ENCODE measurements around the gene RPS27. TPM values are rescaled to one million over a fixed set of nuclear protein-coding genes. Genes with fewer than 3 reads are reported as not detected.

RPS27 gene
- total and polyA plus RNA-seq, 2 of the 13 experiments (the other 11 are each of a cell fraction or from before 2014, with no cell fraction given): 3,737 to 9,964 TPM

DNA sequence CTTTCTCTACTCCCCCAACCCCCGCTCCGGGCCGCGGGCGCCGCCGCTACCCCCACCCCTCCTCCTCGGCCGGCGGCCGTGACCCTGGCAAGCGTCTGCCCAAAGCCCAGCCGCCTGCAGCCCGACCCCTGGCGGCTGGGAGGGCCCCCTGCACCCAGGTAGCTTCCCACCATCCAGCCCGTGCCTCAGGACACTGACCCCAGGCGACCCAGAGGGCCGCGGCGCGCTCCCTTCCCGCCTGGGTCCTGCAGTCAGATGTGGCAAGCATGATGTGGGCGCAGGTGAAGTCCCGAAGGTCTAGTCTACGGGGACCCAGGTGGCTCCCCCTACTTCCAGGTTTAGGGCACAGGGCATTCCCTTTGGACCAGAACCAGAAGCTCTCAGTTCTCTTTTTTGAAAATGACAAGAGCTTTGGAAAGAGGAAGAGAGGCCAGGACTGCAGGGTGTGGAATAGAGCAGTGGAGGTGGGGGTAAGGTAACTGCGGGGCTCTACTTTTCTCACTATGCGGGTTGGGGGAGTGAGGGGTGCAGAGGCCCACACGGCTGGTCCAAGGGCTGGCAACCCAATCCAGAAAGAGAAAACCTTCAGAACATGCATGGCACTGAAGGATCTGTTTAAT is 43.8 kb upstream of the RPS27 start, which contains the start of gene DENND4B (continued):
- TF ChIP-seq ZNF891 (CRISPR knock-in tag; IDR thresholded peaks at IDR 0.05) (peak; percentile 96), ATAD3A (CRISPR knock-in tag; IDR thresholded peaks at IDR 0.05) (no peak), HNRNPUL1 (IDR thresholded peaks at IDR 0.05; ENCODE audit: low read depth, low read length) (no peak), SMARCC2 (IDR thresholded peaks at IDR 0.05) (no peak), ZNF839 (CRISPR knock-in tag; IDR thresholded peaks at IDR 0.05; ENCODE audit: borderline replicate concordance) (no peak), ZBTB1 (CRISPR knock-in tag; IDR thresholded peaks at IDR 0.05; ENCODE audit: borderline replicate concordance) (no peak), POLR2A (IDR thresholded peaks at IDR 0.05; ENCODE audit: insufficient read depth in 1 of 2, low read depth in 2 of 2, low read length in 2 of 2) (0 out of 4 replicates have a peak, but pooled peaks of 1 of the 2 experiments have one; percentile 5), PAX8 (CRISPR knock-in tag; IDR thresholded peaks at IDR 0.05; ENCODE audit: borderline replicate concordance) (no peak), ZNF615 (CRISPR knock-in tag; IDR thresholded peaks at IDR 0.05; ENCODE audit: borderline replicate concordance) (no peak), ZNF724P (CRISPR knock-in tag; IDR thresholded peaks at IDR 0.05; ENCODE audit: borderline replicate concordance) (0 out of 2 replicates have a peak, but pooled peaks have one; percentile 68), ZNF451 (CRISPR knock-in tag; IDR thresholded peaks at IDR 0.05) (peak; percentile 91; the same call in 1 of the 2 replicates), HOXA5 (CRISPR knock-in tag; IDR thresholded peaks at IDR 0.05) (0 out of 2 replicates have a peak, but pooled peaks have one; percentile 50), PRPF4 (IDR thresholded peaks at IDR 0.05; ENCODE audit: low read depth, low read length, poor library complexity, severe bottlenecking) (no peak), AGO2 (optimal IDR thresholded peaks at IDR 0.05; ENCODE audit: low read depth, low read length) (peak; percentile 67), ELF3 (CRISPR knock-in tag; IDR thresholded peaks at IDR 0.05) (peak; percentile 69), ZNF567 (CRISPR knock-in tag; IDR thresholded peaks at IDR 0.05; ENCODE audit: borderline replicate concordance) (no peak), ELF4 (CRISPR knock-in tag; IDR thresholded peaks at IDR 0.05; ENCODE audit: borderline replicate concordance) (no peak), NCOA5 (CRISPR knock-in tag; IDR thresholded peaks at IDR 0.05) (no peak), ZBTB38 (CRISPR knock-in tag; IDR thresholded peaks at IDR 0.05) (no peak), SP1 (IDR thresholded peaks at IDR 0.05) (no peak), SP1 (CRISPR knock-in tag; IDR thresholded peaks at IDR 0.05) (0 out of 2 replicates have a peak, but pooled peaks have one; percentile 35), ZNF7 (CRISPR knock-in tag; IDR thresholded peaks at IDR 0.05) (no peak)
- TF ChIP-seq, protein P1, sequence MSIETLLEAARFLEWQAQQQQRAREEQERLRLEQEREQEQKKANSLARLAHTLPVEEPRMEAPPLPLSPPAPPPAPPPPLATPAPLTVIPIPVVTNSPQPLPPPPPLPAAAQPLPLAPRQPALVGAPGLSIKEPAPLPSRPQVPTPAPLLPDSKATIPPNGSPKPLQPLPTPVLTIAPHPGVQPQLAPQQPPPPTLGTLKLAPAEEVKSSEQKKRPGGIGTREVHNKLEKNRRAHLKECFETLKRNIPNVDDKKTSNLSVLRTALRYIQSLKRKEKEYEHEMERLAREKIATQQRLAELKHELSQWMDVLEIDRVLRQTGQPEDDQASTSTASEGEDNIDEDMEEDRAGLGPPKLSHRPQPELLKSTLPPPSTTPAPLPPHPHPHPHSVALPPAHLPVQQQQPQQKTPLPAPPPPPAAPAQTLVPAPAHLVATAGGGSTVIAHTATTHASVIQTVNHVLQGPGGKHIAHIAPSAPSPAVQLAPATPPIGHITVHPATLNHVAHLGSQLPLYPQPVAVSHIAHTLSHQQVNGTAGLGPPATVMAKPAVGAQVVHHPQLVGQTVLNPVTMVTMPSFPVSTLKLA (IDR thresholded peaks at IDR 0.05): no peak
- TF ChIP-seq, protein P2, sequence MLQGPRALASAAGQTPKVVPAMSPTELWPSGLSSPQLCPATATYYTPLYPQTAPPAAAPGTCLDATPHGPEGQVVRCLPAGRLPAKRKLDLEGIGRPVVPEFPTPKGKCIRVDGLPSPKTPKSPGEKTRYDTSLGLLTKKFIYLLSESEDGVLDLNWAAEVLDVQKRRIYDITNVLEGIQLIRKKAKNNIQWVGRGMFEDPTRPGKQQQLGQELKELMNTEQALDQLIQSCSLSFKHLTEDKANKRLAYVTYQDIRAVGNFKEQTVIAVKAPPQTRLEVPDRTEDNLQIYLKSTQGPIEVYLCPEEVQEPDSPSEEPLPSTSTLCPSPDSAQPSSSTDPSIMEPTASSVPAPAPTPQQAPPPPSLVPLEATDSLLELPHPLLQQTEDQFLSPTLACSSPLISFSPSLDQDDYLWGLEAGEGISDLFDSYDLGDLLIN (CRISPR knock-in tag; IDR thresholded peaks at IDR 0.05; ENCODE audit: borderline replicate concordance): no peak
- TF ChIP-seq, protein P3, sequence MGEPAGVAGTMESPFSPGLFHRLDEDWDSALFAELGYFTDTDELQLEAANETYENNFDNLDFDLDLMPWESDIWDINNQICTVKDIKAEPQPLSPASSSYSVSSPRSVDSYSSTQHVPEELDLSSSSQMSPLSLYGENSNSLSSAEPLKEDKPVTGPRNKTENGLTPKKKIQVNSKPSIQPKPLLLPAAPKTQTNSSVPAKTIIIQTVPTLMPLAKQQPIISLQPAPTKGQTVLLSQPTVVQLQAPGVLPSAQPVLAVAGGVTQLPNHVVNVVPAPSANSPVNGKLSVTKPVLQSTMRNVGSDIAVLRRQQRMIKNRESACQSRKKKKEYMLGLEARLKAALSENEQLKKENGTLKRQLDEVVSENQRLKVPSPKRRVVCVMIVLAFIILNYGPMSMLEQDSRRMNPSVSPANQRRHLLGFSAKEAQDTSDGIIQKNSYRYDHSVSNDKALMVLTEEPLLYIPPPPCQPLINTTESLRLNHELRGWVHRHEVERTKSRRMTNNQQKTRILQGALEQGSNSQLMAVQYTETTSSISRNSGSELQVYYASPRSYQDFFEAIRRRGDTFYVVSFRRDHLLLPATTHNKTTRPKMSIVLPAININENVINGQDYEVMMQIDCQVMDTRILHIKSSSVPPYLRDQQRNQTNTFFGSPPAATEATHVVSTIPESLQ (CRISPR knock-in tag; conservative IDR thresholded peaks at IDR 0.05): no peak
- TF ChIP-seq, protein P4, sequence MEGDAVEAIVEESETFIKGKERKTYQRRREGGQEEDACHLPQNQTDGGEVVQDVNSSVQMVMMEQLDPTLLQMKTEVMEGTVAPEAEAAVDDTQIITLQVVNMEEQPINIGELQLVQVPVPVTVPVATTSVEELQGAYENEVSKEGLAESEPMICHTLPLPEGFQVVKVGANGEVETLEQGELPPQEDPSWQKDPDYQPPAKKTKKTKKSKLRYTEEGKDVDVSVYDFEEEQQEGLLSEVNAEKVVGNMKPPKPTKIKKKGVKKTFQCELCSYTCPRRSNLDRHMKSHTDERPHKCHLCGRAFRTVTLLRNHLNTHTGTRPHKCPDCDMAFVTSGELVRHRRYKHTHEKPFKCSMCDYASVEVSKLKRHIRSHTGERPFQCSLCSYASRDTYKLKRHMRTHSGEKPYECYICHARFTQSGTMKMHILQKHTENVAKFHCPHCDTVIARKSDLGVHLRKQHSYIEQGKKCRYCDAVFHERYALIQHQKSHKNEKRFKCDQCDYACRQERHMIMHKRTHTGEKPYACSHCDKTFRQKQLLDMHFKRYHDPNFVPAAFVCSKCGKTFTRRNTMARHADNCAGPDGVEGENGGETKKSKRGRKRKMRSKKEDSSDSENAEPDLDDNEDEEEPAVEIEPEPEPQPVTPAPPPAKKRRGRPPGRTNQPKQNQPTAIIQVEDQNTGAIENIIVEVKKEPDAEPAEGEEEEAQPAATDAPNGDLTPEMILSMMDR (CRISPR knock-in tag; IDR thresholded peaks at IDR 0.05): peak; percentile 92
